Renal pelvis (tissue), 12 donors: Measurements from ENCODE around the gene AMER3. TPM values are rescaled to one million over a fixed set of nuclear protein-coding genes. Genes with fewer than 3 reads are reported as not detected.
"Not testable (repeated sequence)": the region's sequence is repeated elsewhere in the genome, so short reads cannot be mapped to it uniquely, and the experiment has no call there.

Source experiments
- DNase-seq: peaks from one replicate; pipeline ENCODE4 v3.0.0-alpha.2; 2013
- long read RNA-seq, 16 experiments: transcript quantifications; one replicate each; lab custom pipeline, GENCODE V29; 2026
- polyA plus RNA-seq, 3 donors: library from polyadenylated mRNA; unstranded; fragments of 120-200 nt; gene quantifications; one replicate each; pipeline ENCODE4 v1.2.1, GENCODE V29; 2013; ENCODE audit not compliant: insufficient read length in 3 of 3

Gene AMER3, protein sequence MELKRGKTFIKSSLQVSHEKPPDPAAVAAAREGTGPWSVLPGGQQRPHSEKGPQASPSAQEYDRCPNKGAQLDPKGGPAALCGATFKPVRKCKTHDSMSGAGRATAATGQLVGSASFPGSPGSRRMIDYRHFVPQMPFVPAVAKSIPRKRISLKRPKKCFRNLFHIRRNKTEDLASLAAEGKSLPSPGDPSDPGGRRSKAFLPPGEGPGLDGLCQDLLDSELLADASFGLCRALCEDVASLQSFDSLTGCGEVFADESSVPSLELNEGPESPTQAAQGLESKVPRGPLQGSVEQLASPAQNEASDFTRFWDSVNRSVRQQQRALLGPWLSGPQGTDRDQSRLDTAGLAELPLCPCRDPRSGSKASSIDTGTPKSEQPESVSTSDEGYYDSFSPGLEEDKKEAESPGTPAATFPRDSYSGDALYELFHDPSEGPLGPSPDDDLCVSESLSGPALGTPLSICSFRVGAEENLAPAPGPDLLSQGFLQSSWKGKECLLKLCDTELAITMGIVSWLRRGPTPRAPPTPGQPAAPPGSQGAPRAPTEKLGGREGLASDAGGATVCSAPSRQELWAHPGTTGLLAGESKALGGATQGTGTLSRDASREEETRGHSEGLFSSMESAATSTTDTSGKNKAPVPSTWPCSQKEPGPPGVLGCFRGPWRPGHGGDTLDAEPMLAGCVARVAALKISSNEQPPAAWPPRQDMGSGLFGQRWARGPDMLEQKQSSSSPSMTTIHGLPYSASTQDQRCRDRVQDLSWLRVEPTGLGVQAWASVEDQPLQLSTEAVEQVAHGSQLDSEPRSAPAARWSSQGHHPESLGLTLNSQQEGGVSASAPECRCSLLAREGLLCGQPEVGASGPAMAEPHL
- polyA plus RNA-seq: under 1 TPM in 1 of 3 donors, not detected in 2; 0.03 TPM
- long read RNA-seq, donor 1: 0 reads
- long read RNA-seq, donor 2: 0 reads
- long read RNA-seq, donor 3: 0 reads
- long read RNA-seq, donor 4: 0 reads
- long read RNA-seq, donor 5: 0 reads
- long read RNA-seq, donor 6: 0 reads
- long read RNA-seq, donor 7: 0 reads
- long read RNA-seq, donor 8: 0 reads
- long read RNA-seq, donor 9: 0 reads
- long read RNA-seq, donor 10: 0 reads
- long read RNA-seq, donor 11: 0 reads
- long read RNA-seq, donor 12: 0 reads
- long read RNA-seq, donor 13: 0 reads
- long read RNA-seq, donor 14: 0 reads
- long read RNA-seq, donor 15, partial matches to known transcripts: 0 of 1 reads
- long read RNA-seq, donor 15, other reads (novel, unspliced or antisense): 0 of 1 reads
- long read RNA-seq, donor 16: 0 reads

- DNase-seq: peak; percentile 23
Measured at GRCh38 chr2:130755256-130756052, at the start of gene AMER3. TSS of gene AMER3 (plus strand) at chr2:130755540. CDS start at chr2:130762073, 6,533 bp downstream.

GRCh38 chr2:130714795-130715194, 40.5 kb upstream of the AMER3 start:
- not testable (repeated sequence) for DNase-seq

DNA sequence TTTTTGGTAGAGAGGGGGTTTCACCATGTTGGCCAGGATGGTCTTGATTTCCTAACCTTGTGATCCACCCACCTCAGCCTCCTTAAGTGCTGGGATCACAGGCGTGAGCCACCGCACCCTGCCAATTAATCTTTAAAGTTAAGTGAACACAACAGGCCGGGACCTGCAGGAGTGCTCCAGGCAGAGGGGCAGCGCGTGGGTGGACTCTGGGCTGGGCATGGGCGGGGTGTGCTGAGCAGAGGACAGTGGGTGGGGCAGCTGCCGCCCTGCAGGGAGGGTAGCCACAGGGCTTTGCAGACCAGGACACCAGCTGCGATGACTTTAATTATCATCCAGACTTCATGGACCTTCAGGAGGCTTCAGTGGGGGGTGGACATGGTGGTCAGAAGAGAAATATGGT, 35.3 kb upstream of the AMER3 start:
- no peak for DNase-seq

DNA sequence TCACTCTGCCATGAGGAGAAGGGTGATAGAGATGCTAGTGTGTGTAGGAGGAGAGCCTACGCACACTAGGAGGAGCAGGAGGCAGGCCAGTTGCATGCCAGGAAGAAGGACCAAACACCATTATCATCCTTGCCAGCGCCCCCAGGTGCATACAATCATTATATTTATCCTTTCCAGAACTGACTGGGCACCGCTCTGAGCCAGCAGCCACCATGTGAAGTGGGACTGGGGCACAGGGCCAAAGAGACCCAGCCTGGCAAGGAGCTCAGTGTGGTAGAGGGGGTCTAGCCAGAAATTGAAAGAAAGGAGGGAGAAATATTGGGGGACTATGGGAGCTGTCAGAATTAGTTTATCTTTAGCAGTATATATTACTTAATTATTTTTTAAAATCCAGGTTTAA, 34.8 kb upstream of the AMER3 start:
- no peak for DNase-seq

- DNase-seq: no peak
Measured at GRCh38 chr2:130724455-130724854, 30.9 kb upstream of the AMER3 start.

DNA sequence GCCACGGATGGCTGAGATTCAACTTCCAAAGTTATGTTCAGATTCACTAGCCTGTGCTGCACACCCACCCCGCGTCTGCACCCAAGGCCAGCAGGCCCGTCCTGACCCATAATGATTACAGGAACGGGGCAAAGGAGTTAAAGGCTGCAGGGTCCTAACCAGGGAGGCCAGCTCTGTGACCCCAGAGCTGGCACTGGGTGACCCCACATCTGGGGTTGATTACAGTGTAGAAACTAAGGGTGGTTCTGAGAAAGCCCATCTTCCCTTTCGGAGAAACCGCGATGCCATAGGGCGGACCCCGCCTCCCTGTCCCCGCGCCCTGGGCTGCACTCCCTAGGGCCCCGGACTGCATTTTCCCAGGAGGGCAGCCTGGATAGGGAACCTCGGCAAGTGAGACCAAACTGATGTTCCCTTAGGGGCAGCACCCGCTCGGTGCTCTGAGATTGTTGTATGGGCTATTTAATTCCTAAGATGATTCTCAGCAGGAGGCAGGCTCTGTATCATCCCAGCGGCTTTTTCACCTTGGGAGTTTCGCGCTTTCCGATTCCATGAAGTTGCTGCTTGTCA, 28.6 kb upstream of the AMER3 start:
- DNase-seq: no peak

GRCh38 chr2:130727286-130727924, 27.9 kb upstream of the AMER3 start:
- peak; percentile 69 for DNase-seq

DNA sequence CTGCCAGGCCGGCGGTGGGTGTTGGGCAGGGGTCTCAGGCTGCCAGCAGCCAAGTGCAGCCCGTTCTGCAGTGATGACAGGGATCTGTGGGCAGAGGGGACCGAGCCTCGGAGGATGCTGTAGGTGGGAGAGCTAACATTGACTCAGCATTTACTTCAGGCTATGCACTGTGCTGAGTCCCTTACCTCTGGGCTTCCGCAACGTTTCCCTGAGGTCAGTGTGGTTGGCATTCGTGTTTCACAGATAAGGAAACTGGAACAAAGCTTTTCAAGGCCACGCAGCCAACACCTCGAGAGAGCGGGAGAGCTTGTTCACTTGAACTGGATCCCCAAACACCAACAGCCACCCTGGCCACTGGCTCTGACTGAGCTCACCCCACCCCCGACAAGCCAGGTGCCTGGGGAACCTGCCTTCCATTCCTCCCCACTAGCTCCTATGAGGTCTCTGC, 27.3 kb upstream of the AMER3 start:
- no peak for DNase-seq

- no peak for DNase-seq
Measured at GRCh38 chr2:130728549-130729316, 26.6 kb upstream of the AMER3 start, which contains the start of gene GPR148. TSS of gene GPR148 (plus strand) at chr2:130729070. CDS start at chr2:130729152, 82 bp downstream.

- no peak for DNase-seq
Measured at GRCh38 chr2:130729322-130730299, 25.7 kb upstream of the AMER3 start.

GRCh38 chr2:130732257-130732656, 23.1 kb upstream of the AMER3 start:
- DNase-seq: not testable (repeated sequence)

DNA sequence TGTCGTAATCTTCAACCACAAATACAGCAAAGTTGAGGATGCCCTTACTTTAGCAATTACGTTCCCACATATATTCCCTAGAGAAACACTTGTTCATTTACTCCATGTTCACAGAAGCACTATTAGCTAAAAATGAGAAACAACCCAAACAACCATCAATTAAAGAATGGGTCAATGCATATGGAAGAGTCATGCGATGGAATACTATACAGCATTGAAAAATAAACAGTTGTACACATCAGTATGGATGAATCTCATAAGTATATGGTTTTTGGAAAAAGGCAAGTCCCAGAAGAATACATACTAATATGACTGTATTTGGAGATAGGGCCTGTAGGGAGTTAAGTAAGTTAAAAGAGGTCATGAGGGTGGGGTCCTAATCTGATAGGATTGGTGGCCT, 20.1 kb upstream of the AMER3 start:
- DNase-seq: no peak

- DNase-seq: no peak
Measured at GRCh38 chr2:130736487-130736886, 18.9 kb upstream of the AMER3 start.

DNA sequence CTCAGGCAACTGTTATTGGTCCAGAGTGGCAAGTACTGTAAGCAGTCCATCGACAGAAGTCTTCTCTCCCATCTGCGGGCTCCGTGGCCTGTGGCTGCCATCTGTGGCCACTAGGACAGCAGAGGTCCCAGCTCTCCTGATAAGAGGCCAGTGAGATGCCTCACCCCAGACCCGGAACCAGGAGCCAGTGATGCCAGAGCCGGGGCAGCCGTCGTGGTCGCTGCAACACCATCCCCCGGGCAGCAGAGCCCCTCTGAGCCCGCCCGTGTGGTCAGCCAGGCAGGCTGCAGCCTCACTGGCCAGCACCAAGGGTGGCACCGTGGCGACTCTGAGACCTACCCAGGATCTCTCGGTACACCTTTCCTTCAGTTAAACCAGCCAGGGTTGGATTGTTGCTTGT, 17.7 kb upstream of the AMER3 start:
- DNase-seq: no peak

DNA sequence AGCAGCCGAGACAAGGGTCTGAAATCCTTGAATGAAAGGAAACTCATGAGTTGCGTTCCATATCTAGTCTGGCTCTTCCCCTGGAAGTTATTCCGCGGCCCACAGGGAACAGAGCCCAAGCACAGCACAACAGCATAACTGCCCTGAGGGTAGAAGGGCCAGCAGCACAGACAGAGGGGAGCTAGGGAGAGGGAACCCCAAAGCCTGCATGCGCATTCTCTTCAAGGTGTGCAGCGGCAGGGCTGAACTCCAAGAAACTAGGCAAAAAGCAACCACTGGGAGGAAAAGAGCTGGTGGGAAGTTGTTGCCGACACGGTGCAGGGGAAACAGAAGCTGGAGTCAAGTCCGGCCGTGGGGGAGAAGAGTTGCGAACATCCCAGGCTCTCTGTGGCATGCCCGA, 14.7 kb upstream of the AMER3 start:
- no peak for DNase-seq

DNA sequence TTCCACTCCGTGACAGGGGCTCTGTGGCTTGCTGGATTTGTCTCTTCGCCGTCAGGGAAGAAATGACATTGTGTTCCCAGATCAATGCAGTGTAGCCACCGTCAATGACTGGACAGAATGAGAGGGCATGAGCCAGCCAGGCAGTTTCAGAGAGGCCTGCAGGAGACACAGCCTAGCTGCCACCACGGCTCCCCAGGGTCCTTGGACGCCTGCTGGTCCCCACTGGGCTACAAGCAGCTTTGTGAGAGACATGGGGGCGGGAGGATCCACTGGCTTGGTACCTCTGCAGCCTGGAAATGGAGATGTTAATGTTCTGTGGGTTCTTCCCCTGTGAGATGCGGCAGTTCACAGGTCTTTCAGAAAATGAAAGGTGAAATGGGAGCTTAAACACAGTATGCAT, 12.1 kb upstream of the AMER3 start:
- DNase-seq: no peak

GRCh38 chr2:130744287-130745117, 10.8 kb upstream of the AMER3 start:
- no peak for DNase-seq
